ENCODE results near the gene SNTG2. TPM values are rescaled to one million over a fixed set of nuclear protein-coding genes. Genes with fewer than 3 reads are reported as not detected.

The SNTG2 gene
- polyA plus RNA-seq, 2 donors: 0.26 to 0.33 TPM

- WGBS, 2 donors: 58 to 66% methylated on average over 11 of the region's 11 CpGs
- Histone ChIP-seq H3K9me3 (ENCODE audit: control insufficient read depth in 2 of 2, insufficient read depth in 1 of 2, low read depth in 1 of 2, low read length in 1 of 2) (peaks cover 2 to 4% of the 10 kb centered on the region in 2 donors), H3K4me1 (ENCODE audit: control insufficient read depth in 2 of 2, insufficient read depth in 2 of 2, low read length in 1 of 2) (peaks cover 0 to 4% of the 10 kb centered on the region in 2 donors), H3K36me3 (ENCODE audit: control insufficient read depth in 2 of 2, insufficient read depth in 2 of 2, low read length in 1 of 2) (no peaks in the 10 kb centered on the region), H3K27ac (ENCODE audit: low read depth in 2 of 2, low read length in 1 of 2) (no peak overlapping the region), H3K4me3 (ENCODE audit: low read depth in 1 of 2, low read length in 2 of 2) (no peak overlapping the region), H3K27me3 (ENCODE audit: control insufficient read depth in 1 of 2, insufficient read depth in 2 of 2, low read length in 2 of 2) (no peaks in the 10 kb centered on the region)
Observed at GRCh38 chr2:1231466-1232063, 280.9 kb downstream of the SNTG2 start.

GRCh38 chr2:1233281-1233680 is 282.6 kb downstream of the SNTG2 start:
- Histone ChIP-seq H3K4me1 (ENCODE audit: control insufficient read depth in 2 of 2, insufficient read depth in 2 of 2, low read length in 1 of 2) (no peaks in the 10 kb centered on the region), H3K4me3 (ENCODE audit: low read depth in 1 of 2, low read length in 2 of 2) (no peak overlapping the region), H3K9me3 (ENCODE audit: control insufficient read depth in 2 of 2, insufficient read depth in 1 of 2, low read depth in 1 of 2, low read length in 1 of 2) (peaks cover 2 to 7% of the 10 kb centered on the region in 2 donors), H3K36me3 (ENCODE audit: control insufficient read depth in 2 of 2, insufficient read depth in 2 of 2, low read length in 1 of 2) (no peaks in the 10 kb centered on the region), H3K27ac (ENCODE audit: low read depth in 2 of 2, low read length in 1 of 2) (no peak overlapping the region), H3K27me3 (ENCODE audit: control insufficient read depth in 1 of 2, insufficient read depth in 2 of 2, low read length in 2 of 2) (no peaks in the 10 kb centered on the region)
- 79 to 83% methylated on average over 15 of the region's 15 CpGs for WGBS, 2 donors

GRCh38 chr2:1234731-1235308 is 284.2 kb downstream of the SNTG2 start:
- H3K9me3 ChIP-seq (ENCODE audit: control insufficient read depth in 2 of 2, insufficient read depth in 1 of 2, low read depth in 1 of 2, low read length in 1 of 2): peaks cover 2 to 7% of the 10 kb centered on the region in 2 donors
- 90 to 94% methylated on average over 13 of the region's 13 CpGs for WGBS, 2 donors
- no peaks in the 10 kb centered on the region for H3K36me3 ChIP-seq (ENCODE audit: control insufficient read depth in 2 of 2, insufficient read depth in 2 of 2, low read length in 1 of 2)
- no peak overlapping the region for H3K4me3 ChIP-seq (ENCODE audit: low read depth in 1 of 2, low read length in 2 of 2)
- H3K27ac ChIP-seq (ENCODE audit: low read depth in 2 of 2, low read length in 1 of 2): no peak overlapping the region
- no peaks in the 10 kb centered on the region for H3K27me3 ChIP-seq (ENCODE audit: control insufficient read depth in 1 of 2, insufficient read depth in 2 of 2, low read length in 2 of 2)
- no peaks in the 10 kb centered on the region for H3K4me1 ChIP-seq (ENCODE audit: control insufficient read depth in 2 of 2, insufficient read depth in 2 of 2, low read length in 1 of 2)

- no peak overlapping the region for H3K4me3 ChIP-seq (ENCODE audit: low read depth in 1 of 2, low read length in 2 of 2)
- no peaks in the 10 kb centered on the region for H3K36me3 ChIP-seq (ENCODE audit: control insufficient read depth in 2 of 2, insufficient read depth in 2 of 2, low read length in 1 of 2)
- H3K4me1 ChIP-seq (ENCODE audit: control insufficient read depth in 2 of 2, insufficient read depth in 2 of 2, low read length in 1 of 2): no peaks in the 10 kb centered on the region
- H3K27me3 ChIP-seq (ENCODE audit: control insufficient read depth in 1 of 2, insufficient read depth in 2 of 2, low read length in 2 of 2): no peaks in the 10 kb centered on the region
- H3K9me3 ChIP-seq (ENCODE audit: control insufficient read depth in 2 of 2, insufficient read depth in 1 of 2, low read depth in 1 of 2, low read length in 1 of 2): peaks cover 2 to 5% of the 10 kb centered on the region in 2 donors
- H3K27ac ChIP-seq (ENCODE audit: low read depth in 2 of 2, low read length in 1 of 2): no peak overlapping the region
- 78 to 85% methylated on average over 5 of the region's 5 CpGs for WGBS, 2 donors
Observed at GRCh38 chr2:1235806-1236205, 285.2 kb downstream of the SNTG2 start.

GRCh38 chr2:1236606-1237005 is 286.0 kb downstream of the SNTG2 start:
- H3K9me3 ChIP-seq (ENCODE audit: control insufficient read depth in 2 of 2, insufficient read depth in 1 of 2, low read depth in 1 of 2, low read length in 1 of 2): peaks cover 2 to 5% of the 10 kb centered on the region in 2 donors
- H3K27ac ChIP-seq (ENCODE audit: low read depth in 2 of 2, low read length in 1 of 2): no peak overlapping the region
- H3K4me1 ChIP-seq (ENCODE audit: control insufficient read depth in 2 of 2, insufficient read depth in 2 of 2, low read length in 1 of 2): no peaks in the 10 kb centered on the region
- H3K36me3 ChIP-seq (ENCODE audit: control insufficient read depth in 2 of 2, insufficient read depth in 2 of 2, low read length in 1 of 2): no peaks in the 10 kb centered on the region
- H3K4me3 ChIP-seq (ENCODE audit: low read depth in 1 of 2, low read length in 2 of 2): no peak overlapping the region
- H3K27me3 ChIP-seq (ENCODE audit: control insufficient read depth in 1 of 2, insufficient read depth in 2 of 2, low read length in 2 of 2): no peaks in the 10 kb centered on the region
- 80 to 84% methylated on average over 1 of the region's 1 CpG for WGBS, 2 donors

GRCh38 chr2:1237783-1238182 is 287.1 kb downstream of the SNTG2 start:
- H3K9me3 ChIP-seq (ENCODE audit: control insufficient read depth in 2 of 2, insufficient read depth in 1 of 2, low read depth in 1 of 2, low read length in 1 of 2): peaks cover 0 to 5% of the 10 kb centered on the region in 2 donors
- 78 to 85% methylated on average over 18 of the region's 18 CpGs for WGBS, 2 donors

GRCh38 chr2:1238598-1239138 is 288.0 kb downstream of the SNTG2 start:
- Histone ChIP-seq H3K4me3 (ENCODE audit: low read depth in 1 of 2, low read length in 2 of 2) (no peak overlapping the region), H3K27me3 (ENCODE audit: control insufficient read depth in 1 of 2, insufficient read depth in 2 of 2, low read length in 2 of 2) (no peaks in the 10 kb centered on the region), H3K36me3 (ENCODE audit: control insufficient read depth in 2 of 2, insufficient read depth in 2 of 2, low read length in 1 of 2) (no peaks in the 10 kb centered on the region), H3K27ac (ENCODE audit: low read depth in 2 of 2, low read length in 1 of 2) (no peak overlapping the region), H3K9me3 (ENCODE audit: control insufficient read depth in 2 of 2, insufficient read depth in 1 of 2, low read depth in 1 of 2, low read length in 1 of 2) (peaks cover 0 to 3% of the 10 kb centered on the region in 2 donors), H3K4me1 (ENCODE audit: control insufficient read depth in 2 of 2, insufficient read depth in 2 of 2, low read length in 1 of 2) (no peaks in the 10 kb centered on the region)
- 78 to 79% methylated on average over 14 of the region's 14 CpGs for WGBS, 2 donors

More at GRCh38 chr2:1237783-1238182, 287.1 kb downstream of the SNTG2 start:
- Histone ChIP-seq H3K27me3 (ENCODE audit: control insufficient read depth in 1 of 2, insufficient read depth in 2 of 2, low read length in 2 of 2) (no peaks in the 10 kb centered on the region), H3K27ac (ENCODE audit: low read depth in 2 of 2, low read length in 1 of 2) (no peak overlapping the region), H3K4me1 (ENCODE audit: control insufficient read depth in 2 of 2, insufficient read depth in 2 of 2, low read length in 1 of 2) (no peaks in the 10 kb centered on the region), H3K4me3 (ENCODE audit: low read depth in 1 of 2, low read length in 2 of 2) (no peak overlapping the region), H3K36me3 (ENCODE audit: control insufficient read depth in 2 of 2, insufficient read depth in 2 of 2, low read length in 1 of 2) (no peaks in the 10 kb centered on the region)

- 87 to 93% methylated on average over 2 of the region's 2 CpGs for WGBS, 2 donors
- no peak overlapping the region for H3K27ac ChIP-seq (ENCODE audit: low read depth in 2 of 2, low read length in 1 of 2)
- no peak overlapping the region for H3K4me3 ChIP-seq (ENCODE audit: low read depth in 1 of 2, low read length in 2 of 2)
Observed at GRCh38 chr2:1245193-1245592, 294.5 kb downstream of the SNTG2 start.

GRCh38 chr2:1246239-1246638 is 295.6 kb downstream of the SNTG2 start:
- peaks cover 0 to under 1% of the 10 kb centered on the region in 2 donors for H3K9me3 ChIP-seq (ENCODE audit: control insufficient read depth in 2 of 2, insufficient read depth in 1 of 2, low read depth in 1 of 2, low read length in 1 of 2)
- no peaks in the 10 kb centered on the region for H3K4me1 ChIP-seq (ENCODE audit: control insufficient read depth in 2 of 2, insufficient read depth in 2 of 2, low read length in 1 of 2)
- H3K27ac ChIP-seq (ENCODE audit: low read depth in 2 of 2, low read length in 1 of 2): no peak overlapping the region
- no peaks in the 10 kb centered on the region for H3K27me3 ChIP-seq (ENCODE audit: control insufficient read depth in 1 of 2, insufficient read depth in 2 of 2, low read length in 2 of 2)
- H3K36me3 ChIP-seq (ENCODE audit: control insufficient read depth in 2 of 2, insufficient read depth in 2 of 2, low read length in 1 of 2): no peaks in the 10 kb centered on the region
- 78 to 84% methylated on average over 9 of the region's 9 CpGs for WGBS, 2 donors
- no peak overlapping the region for H3K4me3 ChIP-seq (ENCODE audit: low read depth in 1 of 2, low read length in 2 of 2)

More at GRCh38 chr2:1245193-1245592, 294.5 kb downstream of the SNTG2 start:
- Histone ChIP-seq H3K27me3 (ENCODE audit: control insufficient read depth in 1 of 2, insufficient read depth in 2 of 2, low read length in 2 of 2) (no peaks in the 10 kb centered on the region), H3K9me3 (ENCODE audit: control insufficient read depth in 2 of 2, insufficient read depth in 1 of 2, low read depth in 1 of 2, low read length in 1 of 2) (no peaks in the 10 kb centered on the region), H3K36me3 (ENCODE audit: control insufficient read depth in 2 of 2, insufficient read depth in 2 of 2, low read length in 1 of 2) (no peaks in the 10 kb centered on the region), H3K4me1 (ENCODE audit: control insufficient read depth in 2 of 2, insufficient read depth in 2 of 2, low read length in 1 of 2) (no peaks in the 10 kb centered on the region)

- Histone ChIP-seq H3K4me1 (ENCODE audit: control insufficient read depth in 2 of 2, insufficient read depth in 2 of 2, low read length in 1 of 2) (no peaks in the 10 kb centered on the region), H3K9me3 (ENCODE audit: control insufficient read depth in 2 of 2, insufficient read depth in 1 of 2, low read depth in 1 of 2, low read length in 1 of 2) (peaks cover 0 to 5% of the 10 kb centered on the region in 2 donors), H3K4me3 (ENCODE audit: low read depth in 1 of 2, low read length in 2 of 2) (no peak overlapping the region), H3K36me3 (ENCODE audit: control insufficient read depth in 2 of 2, insufficient read depth in 2 of 2, low read length in 1 of 2) (no peaks in the 10 kb centered on the region), H3K27me3 (ENCODE audit: control insufficient read depth in 1 of 2, insufficient read depth in 2 of 2, low read length in 2 of 2) (no peaks in the 10 kb centered on the region), H3K27ac (ENCODE audit: low read depth in 2 of 2, low read length in 1 of 2) (no peak overlapping the region)
- 48 to 54% methylated on average over 3 of the region's 3 CpGs for WGBS, 2 donors
Observed at GRCh38 chr2:1246991-1247390, 296.3 kb downstream of the SNTG2 start.
